H1 (cell line): ENCODE data around the gene PRRX2. TPM values are rescaled to one million over a fixed set of nuclear protein-coding genes. Genes with fewer than 3 reads are reported as not detected.
A peak's percentile ranks its signal among the peaks of the same experiment; 100 is the strongest.

Experiments used
- CTCF ChIA-PET: fragments of 300-600 bp; sonication (Branson Sonifier 250); formaldehyde crosslinking; loops from one replicate; lab custom pipeline; 2021; ENCODE audit not compliant: partially characterized antibody; lab: Charles Lee
- POLR2A ChIA-PET: fragments of 300-600 bp; sonication (Branson Sonifier 250); formaldehyde crosslinking; loops from one replicate; lab custom pipeline; 2021; ENCODE audit warnings: inconsistent platforms; ENCODE audit not compliant: partially characterized antibody; lab: Charles Lee
- DNase-seq, 2 experiments: peaks; one replicate each; pipeline versions ENCODE4 v3.0.0 to v3.0.0-alpha.2; 2010 to 2022; ENCODE audit warnings: low spot score in 2 of 2, low read depth in 1 of 2, mixed read lengths in 1 of 2
- FAIRE-seq: peaks from 2 replicates; lab custom pipeline; 2011; peaks lifted over from hg19 to GRCh38; lab: Jason Lieb, UNC
- H2AFZ ChIP-seq: 2 replicates; pipeline ENCODE4 v1.8.1; 2012; ENCODE audit warnings: low read length, inconsistent platforms
- H2AK5ac ChIP-seq: 2 replicates; pipeline ENCODE4 v1.6.1; 2013; ENCODE audit warnings: low read depth, low read length
- H2BK120ac ChIP-seq: replicated peaks from 2 replicates; pipeline ENCODE3; 2013; ENCODE audit warnings: low read depth, low read length, inconsistent platforms
- H2BK12ac ChIP-seq: 2 replicates; pipeline ENCODE4 v1.6.1; 2013; ENCODE audit warnings: low read depth, low read length
- H2BK15ac ChIP-seq: 2 replicates; pipeline ENCODE4 v1.6.1; 2013; ENCODE audit warnings: low read length
- H2BK20ac ChIP-seq: 2 replicates; pipeline ENCODE4 v1.6.1; 2013; ENCODE audit warnings: low read length
- H2BK5ac ChIP-seq: 2 replicates; pipeline ENCODE4 v1.6.1; 2013; ENCODE audit warnings: low read depth, low read length
- H3K14ac ChIP-seq: 2 replicates; pipeline ENCODE4 v1.6.1; 2013; ENCODE audit warnings: inconsistent platforms; ENCODE audit not compliant: insufficient read length
- H3K18ac ChIP-seq: 2 replicates; pipeline ENCODE4 v1.6.1; 2013; ENCODE audit warnings: low read length; ENCODE audit errors: extremely low read depth
- H3K23ac ChIP-seq: 2 replicates; pipeline ENCODE4 v1.6.1; 2013; ENCODE audit warnings: inconsistent platforms; ENCODE audit not compliant: insufficient read length
- H3K23me2 ChIP-seq: 2 replicates; pipeline ENCODE4 v1.6.1; 2013; ENCODE audit warnings: low read depth, low read length
- H3K27ac ChIP-seq: 2 replicates; pipeline ENCODE4 v1.6.1; 2011; ENCODE audit warnings: low read depth, low read length, inconsistent platforms
- H3K27me3 ChIP-seq, 4 experiments: replicated peaks in 1 of 4; 1 replicate in 1 of 4; 2 replicates in 3 of 4; pipeline versions ENCODE4 v1.6.1 to v1.8.1; 2011 to 2013; ENCODE audit warnings: low read length in 3 of 4, mild to moderate bottlenecking in 3 of 4, inconsistent platforms in 2 of 4, mixed read lengths in 2 of 4, moderate library complexity in 1 of 4; ENCODE audit not compliant: control insufficient read depth in 3 of 4, insufficient read depth in 3 of 4; ENCODE audit errors: extremely low read depth in 1 of 4
- H3K36me3 ChIP-seq, 4 experiments: 2 replicates each; pipeline versions ENCODE4 v1.6.1 to v1.8.1; 2011 to 2013; ENCODE audit warnings: mild to moderate bottlenecking in 4 of 4, low read length in 3 of 4, moderate library complexity in 2 of 4, control low read depth in 1 of 4, inconsistent platforms in 1 of 4; ENCODE audit not compliant: insufficient read depth in 4 of 4, control insufficient read depth in 2 of 4
- H3K4ac ChIP-seq: replicated peaks from 2 replicates; pipeline ENCODE3; 2013; ENCODE audit warnings: low read length, low read depth, mixed read lengths, inconsistent platforms; ENCODE audit not compliant: insufficient read length
- H3K4me1 ChIP-seq, 4 experiments: replicated peaks in 1 of 4; 1 replicate in 1 of 4; 2 replicates in 3 of 4; pipeline versions ENCODE4 v1.6.1 to v1.8.1; 2011 to 2013; ENCODE audit warnings: low read length in 3 of 4, inconsistent platforms in 2 of 4, mixed read lengths in 1 of 4; ENCODE audit not compliant: insufficient read depth in 4 of 4, control insufficient read depth in 3 of 4
- H3K4me2 ChIP-seq, 2 experiments: 2 replicates each; pipeline versions ENCODE4 v1.6.1 to v1.8.1; 2011 to 2013; ENCODE audit warnings: low read depth in 2 of 2, low read length in 2 of 2, control low read depth in 1 of 2, inconsistent platforms in 1 of 2, mild to moderate bottlenecking in 1 of 2; ENCODE audit not compliant: insufficient read depth in 1 of 2
- H3K4me3 ChIP-seq, 4 experiments: fragments of 200-600, 300-600 bp in 1 of 4; sonication (generic), shearing (Covaris generic), sonication (Bioruptor Twin) in 1 of 4; 2 replicates each; pipeline versions ENCODE4 v1.5.1 to v1.8.1; 2011 to 2016; ENCODE audit warnings: low read length in 4 of 4, low read depth in 3 of 4, control low read depth in 2 of 4, inconsistent platforms in 2 of 4, mild to moderate bottlenecking in 2 of 4, mixed read lengths in 1 of 4, moderate library complexity in 1 of 4; ENCODE audit not compliant: insufficient read depth in 2 of 4; ENCODE audit errors: extremely low read depth in 1 of 4
- H3K56ac ChIP-seq: replicated peaks from 2 replicates; pipeline ENCODE3; 2013; ENCODE audit warnings: low read depth, mild to moderate bottlenecking, mixed read lengths, low read length, inconsistent platforms; ENCODE audit not compliant: insufficient read length
- H3K79me1 ChIP-seq: 2 replicates; pipeline ENCODE4 v1.6.1; 2013; ENCODE audit warnings: low read depth, low read length, control low read depth
- H3K79me2 ChIP-seq, 2 experiments: 2 replicates each; pipeline versions ENCODE4 v1.6.1 to v1.8.1; 2012 to 2013; ENCODE audit warnings: low read length in 2 of 2, mild to moderate bottlenecking in 2 of 2, inconsistent platforms in 1 of 2; ENCODE audit not compliant: insufficient read depth in 2 of 2, control insufficient read depth in 1 of 2
- H3K9ac ChIP-seq, 4 experiments: replicated peaks in 1 of 4; 1 replicate in 1 of 4; 2 replicates in 3 of 4; pipeline versions ENCODE4 v1.6.1 to v1.8.1; 2011 to 2013; ENCODE audit warnings: low read depth in 3 of 4, low read length in 3 of 4, control low read depth in 2 of 4, mild to moderate bottlenecking in 2 of 4, moderate library complexity in 2 of 4, inconsistent platforms in 1 of 4; ENCODE audit errors: extremely low read depth in 1 of 4
- H3K9me3 ChIP-seq, 2 experiments: 2 replicates each; pipeline versions ENCODE4 v1.6.1 to v1.8.1; 2012 to 2013; ENCODE audit warnings: mild to moderate bottlenecking in 2 of 2, moderate library complexity in 2 of 2, control low read depth in 1 of 2, inconsistent platforms in 1 of 2, low read depth in 1 of 2, low read length in 1 of 2, mixed read lengths in 1 of 2; ENCODE audit not compliant: insufficient read depth in 2 of 2
- H4K20me1 ChIP-seq, 2 experiments: replicated peaks in 1 of 2; 2 replicates each; pipeline versions ENCODE3 to v1.8.1; 2011 to 2013; ENCODE audit warnings: inconsistent platforms in 2 of 2, low read length in 2 of 2, mild to moderate bottlenecking in 1 of 2; ENCODE audit not compliant: insufficient read depth in 2 of 2, control insufficient read depth in 1 of 2
- H4K5ac ChIP-seq: 2 replicates; pipeline ENCODE4 v1.6.1; 2013; ENCODE audit warnings: low read length, low read depth, mixed read lengths, inconsistent platforms; ENCODE audit not compliant: insufficient read length
- H4K8ac ChIP-seq: 2 replicates; pipeline ENCODE4 v1.8.0; 2013; ENCODE audit warnings: mild to moderate bottlenecking, moderate library complexity, low read length, inconsistent platforms; ENCODE audit not compliant: insufficient read depth; ENCODE audit errors: extremely low read depth
- H4K91ac ChIP-seq: replicated peaks from 2 replicates; pipeline ENCODE3; 2013; ENCODE audit warnings: low read length, mixed read lengths, inconsistent platforms; ENCODE audit not compliant: insufficient read length
- EZH2 ChIP-seq: fragments of 200-600 bp; sonication (generic); IDR thresholded peaks from 2 replicates; pipeline ENCODE4 v1.7.1; 2012; ENCODE audit warnings: low read depth, mild to moderate bottlenecking, moderate library complexity, low read length, inconsistent platforms; ENCODE audit not compliant: severe bottlenecking
- SUZ12 ChIP-seq: fragments of 200-600 bp; sonication (generic); IDR thresholded peaks from 2 replicates; pipeline ENCODE4 v1.6.1; 2012; ENCODE audit warnings: mild to moderate bottlenecking, inconsistent platforms, low read length, moderate library complexity, mixed read lengths
- TBP ChIP-seq: IDR thresholded peaks from 2 replicates; pipeline ENCODE4 v1.6.1; 2011; ENCODE audit warnings: low read depth, low read length, improper control_type of control experiment
- WGBS, 2 experiments: shearing (Covaris generic) in 1 of 2; methylation state at CpG; one replicate each; pipeline versions ENCODE4 v1.1.6 to v1.1.7; 2013 to 2015; ENCODE audit warnings: low lambda C conversion rate in 2 of 2, mixed read lengths in 2 of 2, inconsistent platforms in 1 of 2, low coverage in 1 of 2, missing lambda C conversion rate in 1 of 2; ENCODE audit not compliant: insufficient replicate concordance in 2 of 2, insufficient coverage in 1 of 2, insufficient read length in 1 of 2; ENCODE audit errors: extremely low coverage in 1 of 2, missing lambda C conversion rate in 1 of 2; 5-methylcytosine and 5-hydroxymethylcytosine counted together
- polyA plus RNA-seq, 7 experiments: library from polyadenylated mRNA; depleted of rRNA in 3 of 7; stranded (reverse) in 5 of 7; unstranded in 2 of 7; fragments of >200 nt in 5 of 7; fragments of 200-250 nt in 2 of 7; gene quantifications; 1 replicate in 5 of 7; 2 replicates in 1 of 7; 4 replicates in 1 of 7; pipeline versions ENCODE4 v1.2.1 to v1.2.3, GENCODE V29; 2011 to 2013; ENCODE audit warnings: missing spikeins in 2 of 7, mixed read lengths in 2 of 7
- total RNA-seq: library from RNA; stranded (reverse); fragmentation: NEBNext Ultra II Directional; extraction: Animal tissue kit (Norgen Biotek cat#: 25700); gene quantifications from 2 replicates; pipeline ENCODE4 v1.2.1, GENCODE V29; 2021

Gene PRRX2
- total and polyA plus RNA-seq, 2 of the 8 experiments (the other 6 are each of a cell fraction or from before 2014, with no cell fraction given), result 5.8 to 9.2 TPM

DNA sequence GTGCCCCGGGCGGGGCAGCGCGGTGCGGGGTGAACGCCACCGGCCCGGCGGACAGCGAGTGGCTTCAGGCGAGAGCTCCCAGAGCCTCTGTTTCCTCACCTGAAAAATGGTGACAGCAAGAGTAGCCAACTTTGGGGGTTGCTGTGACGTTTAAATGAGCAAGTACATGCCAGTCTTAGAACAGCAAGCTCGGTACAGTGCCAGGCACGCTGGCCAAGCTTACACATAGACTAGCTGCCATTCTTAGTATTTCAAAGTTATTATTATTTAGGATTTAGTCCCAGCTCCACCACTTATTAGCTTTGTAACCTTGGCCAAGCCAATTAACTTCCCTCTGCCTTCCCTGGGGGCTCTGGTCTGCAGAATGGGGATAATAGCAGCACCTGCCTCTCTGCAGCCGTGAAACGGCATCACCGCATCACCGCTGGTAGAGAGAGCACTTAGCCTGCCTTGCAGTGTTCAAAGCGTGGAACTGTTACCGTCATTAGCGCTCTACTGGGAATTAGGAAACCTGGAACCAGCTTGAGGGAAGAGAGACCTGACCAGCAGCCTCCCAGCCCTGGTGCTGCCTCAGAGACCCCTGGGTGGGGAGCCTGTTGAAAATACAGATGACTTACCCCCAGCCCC, 44.7 kb upstream of the PRRX2 start, which contains the start of gene C9orf50:
C9orf50 (minus strand) TSS at position 433 of the 627 bp plus-strand sequence. CDS start 527 bp downstream, outside the sequence.
- Histone ChIP-seq H3K4me3 (peak within 1 kb of the TSS; percentile 34 to 63 (median 40)), H2BK20ac (no peak within 1 kb of the TSS), H3K9ac (peak within 1 kb of the TSS in 1 of 4 experiments; percentile 64; a peak in 1 of 7 replicates), H3K79me2 (no peaks in the 10 kb centered on the region), H3K4me2 (peak within 1 kb of the TSS; percentile 72 to 76), H3K14ac (peak within 1 kb of the TSS; percentile 70), H3K27me3 (peaks cover 18 to 36% (median 30%) of the 10 kb centered on the region in 4 experiments), H3K18ac (peak within 1 kb of the TSS; percentile 60), H2AK5ac (no peak within 1 kb of the TSS), H3K23me2 (peaks cover 12% of the 10 kb centered on the region; the same call in 1 of the 2 replicates), H2BK120ac (no peak within 1 kb of the TSS), H4K20me1 (peaks cover 1 to 2% of the 10 kb centered on the region in 2 experiments), H3K4ac (no peak within 1 kb of the TSS), H3K79me1 (no peaks in the 10 kb centered on the region), H3K9me3 (no peaks in the 10 kb centered on the region), H4K8ac (peak within 1 kb of the TSS; percentile 16; the same call in 1 of the 2 replicates), H3K56ac (no peak within 1 kb of the TSS), H4K5ac (no peak within 1 kb of the TSS), H2BK5ac (no peak within 1 kb of the TSS), H3K27ac (no peak within 1 kb of the TSS), H2AFZ (peak within 1 kb of the TSS; percentile 42; the same call in 1 of the 2 replicates), H4K91ac (no peak within 1 kb of the TSS), H3K4me1 (peaks cover 0 to 7% (median 3%) of the 10 kb centered on the region in 4 experiments; a peak in 5 of 7 replicates), H3K36me3 (no peaks in the 10 kb centered on the region), H3K23ac (no peak within 1 kb of the TSS), H2BK12ac (no peak within 1 kb of the TSS), H2BK15ac (0 out of 2 replicates have a peak within 1 kb of the TSS, but pooled peaks have one; percentile 61)
- TF ChIP-seq SUZ12 (peak; percentile 62; the same call in 1 of the 2 replicates), EZH2 (peak; percentile 51), TBP (no peak)
- FAIRE-seq (no peak), DNase-seq (no peak)
- POLR2A ChIA-PET, result interaction anchor here (0.8 to 1.7 kb wide), 6 partner anchors 10 to 920 kb away, joined by 3 to 5 read pairs (median 3); partner anchors contain the start of gene IER5L
- 32% methylated on average over 21 of the region's 21 CpGs; no CpG with 5 or more reads in 1 of the 2 experiments for WGBS, 2 experiments
- CTCF ChIA-PET, result interaction anchor here (0.8 to 8.1 kb wide), 15 partner anchors 7 to 490 kb away, joined by 3 to 104 read pairs (median 6); partner anchors contain the start of gene IER5L
